Liver (tissue), 9 donors: ENCODE measurements around the gene USP48. TPM values are rescaled to one million over a fixed set of nuclear protein-coding genes. Genes with fewer than 3 reads are reported as not detected.

Experiments
- DNase-seq: peaks from one replicate; pipeline ENCODE4 v3.0.0-alpha.2; 2017; ENCODE audit warnings: low spot score
- H3K27ac ChIP-seq, 2 donors: one replicate each; pipeline ENCODE4 v1.7.0; 2013; ENCODE audit warnings: inconsistent platforms in 2 of 2, low read length in 2 of 2, control low read depth in 1 of 2, low read depth in 1 of 2, mild to moderate bottlenecking in 1 of 2
- H3K27me3 ChIP-seq, 4 donors: one replicate each; pipeline versions ENCODE4 v1.6.1 to v1.7.0; 2013; ENCODE audit warnings: low read length in 3 of 4, inconsistent platforms in 1 of 4, mild to moderate bottlenecking in 1 of 4, moderate library complexity in 1 of 4; ENCODE audit not compliant: control insufficient read depth in 4 of 4, insufficient read depth in 4 of 4
- H3K36me3 ChIP-seq, 4 donors: one replicate each; pipeline versions ENCODE4 v1.6.1 to v1.7.0; 2013; ENCODE audit warnings: low read length in 3 of 4, mild to moderate bottlenecking in 3 of 4, low read depth in 1 of 4, moderate library complexity in 1 of 4; ENCODE audit not compliant: control insufficient read depth in 4 of 4, insufficient read depth in 3 of 4
- H3K4me1 ChIP-seq, 4 donors: one replicate each; pipeline versions ENCODE4 v1.6.1 to v1.7.0; 2013; ENCODE audit warnings: low read length in 3 of 4, mild to moderate bottlenecking in 3 of 4, moderate library complexity in 1 of 4; ENCODE audit not compliant: control insufficient read depth in 4 of 4, insufficient read depth in 4 of 4
- H3K4me3 ChIP-seq, 3 donors: one replicate each; pipeline versions ENCODE4 v1.6.1 to v1.7.0; 2013; ENCODE audit warnings: low read length in 3 of 3, control low read depth in 1 of 3, low read depth in 1 of 3, mild to moderate bottlenecking in 1 of 3
- H3K9ac ChIP-seq, 2 donors: one replicate each; pipeline ENCODE4 v1.7.0; 2013; ENCODE audit warnings: low read length in 2 of 2, mild to moderate bottlenecking in 2 of 2, moderate library complexity in 2 of 2, control low read depth in 1 of 2, low read depth in 1 of 2
- H3K9me3 ChIP-seq, 4 donors: one replicate each; pipeline versions ENCODE4 v1.6.1 to v1.7.0; 2013; ENCODE audit warnings: low read length in 3 of 4; ENCODE audit not compliant: control insufficient read depth in 4 of 4
- ATF3 ChIP-seq: IDR thresholded peaks from 2 replicates; pipeline ENCODE4 v1.6.1; 2016; ENCODE audit warnings: antibody characterized with exemption
- CTCF ChIP-seq: fragments of 150-350 bp; IDR thresholded peaks from 2 replicates; pipeline ENCODE4 v1.5.1; 2017; ENCODE audit warnings: improper control_type of control experiment, low read depth, low read length; ENCODE audit not compliant: missing input control
- EGR1 ChIP-seq, 2 donors: IDR thresholded peaks; 2 replicates each; pipeline ENCODE4 v1.6.1; 2016 to 2018; ENCODE audit warnings: antibody characterized with exemption in 2 of 2, low read depth in 2 of 2
- FOXA1 ChIP-seq: IDR thresholded peaks from 2 replicates; pipeline ENCODE4 v1.6.1; 2016; ENCODE audit warnings: antibody characterized with exemption
- FOXA2 ChIP-seq: IDR thresholded peaks from 2 replicates; pipeline ENCODE4 v1.6.1; 2016; ENCODE audit warnings: antibody characterized with exemption
- GABPA ChIP-seq, 2 donors: IDR thresholded peaks in 1 of 2; conservative IDR thresholded peaks in 1 of 2; 2 replicates each; pipeline ENCODE4 v1.6.1; 2016; ENCODE audit warnings: antibody characterized with exemption in 2 of 2, mild to moderate bottlenecking in 1 of 2, moderate library complexity in 1 of 2
- HNF4A ChIP-seq, 2 donors: conservative IDR thresholded peaks; 2 replicates each; pipeline ENCODE4 v1.6.1; 2016; ENCODE audit warnings: antibody characterized with exemption in 2 of 2, mild to moderate bottlenecking in 2 of 2
- HNF4G ChIP-seq: IDR thresholded peaks from 2 replicates; pipeline ENCODE4 v1.6.1; 2016; ENCODE audit warnings: antibody characterized with exemption
- MAX ChIP-seq: IDR thresholded peaks from 2 replicates; pipeline ENCODE4 v1.6.1; 2016; ENCODE audit warnings: antibody characterized with exemption
- NR2F2 ChIP-seq: IDR thresholded peaks from 2 replicates; pipeline ENCODE4 v1.6.1; 2016; ENCODE audit warnings: antibody characterized with exemption
- RAD21 ChIP-seq, 2 donors: IDR thresholded peaks; 2 replicates each; pipeline ENCODE4 v1.6.1; 2016; ENCODE audit warnings: antibody characterized with exemption in 2 of 2, mild to moderate bottlenecking in 2 of 2
- RXRA ChIP-seq, 2 donors: IDR thresholded peaks; 2 replicates each; pipeline ENCODE4 v1.6.1; 2017 to 2018; ENCODE audit warnings: antibody characterized with exemption in 2 of 2, mild to moderate bottlenecking in 1 of 2
- SP1 ChIP-seq: IDR thresholded peaks from 2 replicates; pipeline ENCODE4 v1.6.1; 2018; ENCODE audit warnings: antibody characterized with exemption, mild to moderate bottlenecking
- TAF1 ChIP-seq: conservative IDR thresholded peaks from 2 replicates; pipeline ENCODE4 v1.6.1; 2016; ENCODE audit warnings: antibody characterized with exemption, mild to moderate bottlenecking
- YY1 ChIP-seq: IDR thresholded peaks from 2 replicates; pipeline ENCODE4 v1.6.1; 2016; ENCODE audit warnings: antibody characterized with exemption, mild to moderate bottlenecking
- WGBS: extraction: QIAGEN DNeasy Blood & Tissue Kit; methylation state at CpG from one replicate; pipeline ENCODE4 v1.1.7; 2013; 5-methylcytosine and 5-hydroxymethylcytosine counted together
- polyA plus RNA-seq, 2 donors: library from polyadenylated mRNA; stranded (reverse) in 1 of 2; unstranded in 1 of 2; fragments of 200-250 nt in 1 of 2; fragments of >200 nt in 1 of 2; fragmentation: Nextera tagmentation in 1 of 2; extraction: Ambion mirVana in 1 of 2; gene quantifications; one replicate each; pipeline versions ENCODE4 v1.2.1 to v1.2.3, GENCODE V29; 2013 to 2015
- total RNA-seq, 2 donors: library from RNA; depleted of rRNA; stranded (reverse); fragments of >200 nt; gene quantifications; one replicate each; pipeline ENCODE4 v1.2.3, GENCODE V29; 2014
- TF ChIP-seq, protein P1 (sequence below): IDR thresholded peaks from 2 replicates; pipeline ENCODE4 v1.6.1; 2016; ENCODE audit warnings: antibody characterized with exemption
- donor health status: healthy.
- donor health status: healthy.
- donor health status: healthy.
- donor health status: healthy.
- donor health status: healthy.

The USP48 gene
- total and polyA plus RNA-seq, 4 donors = 7.8 to 34.9 (median 23.1) TPM

GRCh38 chr1:21811875-21812305 is 28.9 kb upstream of the USP48 start, which contains the start of gene LDLRAD2:
LDLRAD2 (plus strand) TSS chr1:21812265; CDS start chr1:21812452, 187 bp downstream.
- H3K9me3 ChIP-seq = no peaks in the 10 kb centered on the region
- peaks cover 0 to 8% (median 0%) of the 10 kb centered on the region in 4 donors for H3K4me1 ChIP-seq
- H3K9ac ChIP-seq = no peak within 1 kb of the TSS
- no peak within 1 kb of the TSS for H3K27ac ChIP-seq
- no peaks in the 10 kb centered on the region for H3K36me3 ChIP-seq
- 77% methylated on average over 2 of the region's 2 CpGs for WGBS
- DNase-seq = no peak
- H3K27me3 ChIP-seq = no peaks in the 10 kb centered on the region
- no peak for TF ChIP-seq YY1
- TF ChIP-seq, protein P1, sequence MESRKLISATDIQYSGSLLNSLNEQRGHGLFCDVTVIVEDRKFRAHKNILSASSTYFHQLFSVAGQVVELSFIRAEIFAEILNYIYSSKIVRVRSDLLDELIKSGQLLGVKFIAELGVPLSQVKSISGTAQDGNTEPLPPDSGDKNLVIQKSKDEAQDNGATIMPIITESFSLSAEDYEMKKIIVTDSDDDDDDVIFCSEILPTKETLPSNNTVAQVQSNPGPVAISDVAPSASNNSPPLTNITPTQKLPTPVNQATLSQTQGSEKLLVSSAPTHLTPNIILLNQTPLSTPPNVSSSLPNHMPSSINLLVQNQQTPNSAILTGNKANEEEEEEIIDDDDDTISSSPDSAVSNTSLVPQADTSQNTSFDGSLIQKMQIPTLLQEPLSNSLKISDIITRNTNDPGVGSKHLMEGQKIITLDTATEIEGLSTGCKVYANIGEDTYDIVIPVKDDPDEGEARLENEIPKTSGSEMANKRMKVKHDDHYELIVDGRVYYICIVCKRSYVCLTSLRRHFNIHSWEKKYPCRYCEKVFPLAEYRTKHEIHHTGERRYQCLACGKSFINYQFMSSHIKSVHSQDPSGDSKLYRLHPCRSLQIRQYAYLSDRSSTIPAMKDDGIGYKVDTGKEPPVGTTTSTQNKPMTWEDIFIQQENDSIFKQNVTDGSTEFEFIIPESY = no peak
- TF ChIP-seq ATF3 = no peak
- TF ChIP-seq HNF4A (conservative IDR thresholded peaks at IDR 0.05) = no peak
- TF ChIP-seq HNF4G = no peak
- no peak for TF ChIP-seq CTCF
- no peak within 1 kb of the TSS for H3K4me3 ChIP-seq

DNA sequence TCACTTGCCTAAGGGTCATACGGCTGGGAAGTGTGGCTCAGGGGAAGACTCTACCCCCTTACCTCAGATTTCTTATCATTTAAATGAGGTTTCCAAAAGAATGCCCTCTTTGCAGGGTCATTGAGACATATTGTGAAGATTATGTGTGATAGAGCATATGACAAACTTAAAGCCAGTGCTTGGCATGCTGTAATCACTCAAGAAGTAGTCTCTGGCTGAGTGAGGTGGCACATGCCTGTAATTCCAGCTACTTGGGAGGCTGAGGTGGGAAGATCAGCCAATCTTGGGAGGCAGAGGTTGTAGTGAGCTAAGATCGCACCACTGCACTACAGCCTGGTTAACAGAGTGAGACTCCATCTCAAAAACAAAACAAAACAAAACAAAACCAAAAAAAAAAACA is 21.6 kb upstream of the USP48 start:
- Histone ChIP-seq H3K36me3 (no peaks in the 10 kb centered on the region), H3K4me3 (no peak overlapping the region), H3K27me3 (no peaks in the 10 kb centered on the region), H3K9ac (no peak overlapping the region), H3K27ac (no peak overlapping the region), H3K9me3 (no peaks in the 10 kb centered on the region), H3K4me1 (no peaks in the 10 kb centered on the region)
- 69% methylated on average over 2 of the region's 2 CpGs for WGBS
- TF ChIP-seq CTCF = no peak
- no peak for TF ChIP-seq FOXA1
- no peak for TF ChIP-seq EGR1 (IDR thresholded peaks at IDR 0.05; ENCODE audit: low read depth in 2 of 2)
- TF ChIP-seq RAD21 (IDR thresholded peaks at IDR 0.05) = no peak
- no peak for TF ChIP-seq SP1
- TF ChIP-seq NR2F2 = no peak
- no peak for TF ChIP-seq RXRA (IDR thresholded peaks at IDR 0.05)
- no peak for TF ChIP-seq MAX
- no peak for TF ChIP-seq YY1
- no peak for TF ChIP-seq GABPA (IDR thresholded peaks at IDR 0.05 in 1 of 2, conservative IDR thresholded peaks at IDR 0.05 in 1 of 2)
- TF ChIP-seq FOXA2 = no peak
- no peak for TF ChIP-seq TAF1
- no peak for TF ChIP-seq ATF3
- no peak for DNase-seq
